Measurements from ENCODE around the gene ECSCR.
A peak's percentile ranks its signal among the peaks of the same experiment; 100 is the strongest.
"Not testable (repeated sequence)": the region's sequence is repeated elsewhere in the genome, so short reads cannot be mapped to it uniquely, and the experiment has no call there.

ECSCR gene

GRCh38 chr5:139481580-139482049 is 19.1 kb upstream of the ECSCR start:
- peak; percentile 65 for ATAC-seq
- TF ChIP-seq BACH2 (CRISPR knock-in tag; IDR thresholded peaks at IDR 0.05; ENCODE audit: borderline replicate concordance) = no peak
- no peak for TF ChIP-seq ZNF565 (CRISPR knock-in tag; conservative IDR thresholded peaks at IDR 0.05; ENCODE audit: low read depth)

DNA sequence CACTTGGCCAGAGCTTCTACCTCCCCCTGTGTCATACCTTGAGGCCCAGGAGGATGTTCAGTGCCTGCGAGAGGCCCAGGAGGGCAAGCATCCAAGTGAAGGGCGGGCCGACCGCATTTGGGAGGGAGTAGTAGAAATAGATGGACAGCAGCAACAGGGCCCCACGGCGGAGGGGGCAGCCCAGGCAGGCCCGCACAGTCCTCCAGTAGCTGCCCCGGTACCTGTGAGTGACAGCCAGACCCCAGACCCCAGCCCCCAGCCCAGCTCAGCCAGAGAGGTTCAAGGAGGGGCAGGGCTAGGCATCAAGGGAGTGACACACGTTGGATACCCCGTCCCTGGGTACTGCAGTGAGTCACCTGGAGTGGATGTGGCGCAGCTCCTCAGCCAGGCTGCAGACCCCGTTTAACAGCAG is 18.6 kb upstream of the ECSCR start:
- ATAC-seq = peak; percentile 9
- TF ChIP-seq TCF4 (CRISPR knock-in tag; IDR thresholded peaks at IDR 0.05; ENCODE audit: borderline replicate concordance) (no peak), CSDC2 (CRISPR knock-in tag; IDR thresholded peaks at IDR 0.05) (no peak), PPARA (CRISPR knock-in tag; IDR thresholded peaks at IDR 0.05; ENCODE audit: borderline replicate concordance) (no peak), ISL1 (CRISPR knock-in tag; IDR thresholded peaks at IDR 0.05) (no peak), ZFP30 (CRISPR knock-in tag; IDR thresholded peaks at IDR 0.05) (no peak)
- TF ChIP-seq, protein P1, sequence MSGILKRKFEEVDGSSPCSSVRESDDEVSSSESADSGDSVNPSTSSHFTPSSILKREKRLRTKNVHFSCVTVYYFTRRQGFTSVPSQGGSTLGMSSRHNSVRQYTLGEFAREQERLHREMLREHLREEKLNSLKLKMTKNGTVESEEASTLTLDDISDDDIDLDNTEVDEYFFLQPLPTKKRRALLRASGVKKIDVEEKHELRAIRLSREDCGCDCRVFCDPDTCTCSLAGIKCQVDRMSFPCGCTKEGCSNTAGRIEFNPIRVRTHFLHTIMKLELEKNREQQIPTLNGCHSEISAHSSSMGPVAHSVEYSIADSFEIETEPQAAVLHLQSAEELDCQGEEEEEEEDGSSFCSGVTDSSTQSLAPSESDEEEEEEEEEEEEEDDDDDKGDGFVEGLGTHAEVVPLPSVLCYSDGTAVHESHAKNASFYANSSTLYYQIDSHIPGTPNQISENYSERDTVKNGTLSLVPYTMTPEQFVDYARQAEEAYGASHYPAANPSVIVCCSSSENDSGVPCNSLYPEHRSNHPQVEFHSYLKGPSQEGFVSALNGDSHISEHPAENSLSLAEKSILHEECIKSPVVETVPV (CRISPR knock-in tag; IDR thresholded peaks at IDR 0.05) = no peak
- TF ChIP-seq, protein P2, sequence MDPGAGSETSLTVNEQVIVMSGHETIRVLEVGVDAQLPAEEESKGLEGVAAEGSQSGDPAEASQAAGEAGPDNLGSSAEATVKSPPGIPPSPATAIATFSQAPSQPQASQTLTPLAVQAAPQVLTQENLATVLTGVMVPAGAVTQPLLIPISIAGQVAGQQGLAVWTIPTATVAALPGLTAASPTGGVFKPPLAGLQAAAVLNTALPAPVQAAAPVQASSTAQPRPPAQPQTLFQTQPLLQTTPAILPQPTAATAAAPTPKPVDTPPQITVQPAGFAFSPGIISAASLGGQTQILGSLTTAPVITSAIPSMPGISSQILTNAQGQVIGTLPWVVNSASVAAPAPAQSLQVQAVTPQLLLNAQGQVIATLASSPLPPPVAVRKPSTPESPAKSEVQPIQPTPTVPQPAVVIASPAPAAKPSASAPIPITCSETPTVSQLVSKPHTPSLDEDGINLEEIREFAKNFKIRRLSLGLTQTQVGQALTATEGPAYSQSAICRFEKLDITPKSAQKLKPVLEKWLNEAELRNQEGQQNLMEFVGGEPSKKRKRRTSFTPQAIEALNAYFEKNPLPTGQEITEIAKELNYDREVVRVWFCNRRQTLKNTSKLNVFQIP (CRISPR knock-in tag; IDR thresholded peaks at IDR 0.05; ENCODE audit: borderline replicate concordance, low read depth) = no peak

- not testable (repeated sequence) for ATAC-seq
These were observed 17.2 kb upstream of the ECSCR start for GRCh38 chr5:139479729-139480128.

GRCh38 chr5:139478657-139479423 is 16.3 kb upstream of the ECSCR start:
- ATAC-seq = not testable (repeated sequence)

DNA sequence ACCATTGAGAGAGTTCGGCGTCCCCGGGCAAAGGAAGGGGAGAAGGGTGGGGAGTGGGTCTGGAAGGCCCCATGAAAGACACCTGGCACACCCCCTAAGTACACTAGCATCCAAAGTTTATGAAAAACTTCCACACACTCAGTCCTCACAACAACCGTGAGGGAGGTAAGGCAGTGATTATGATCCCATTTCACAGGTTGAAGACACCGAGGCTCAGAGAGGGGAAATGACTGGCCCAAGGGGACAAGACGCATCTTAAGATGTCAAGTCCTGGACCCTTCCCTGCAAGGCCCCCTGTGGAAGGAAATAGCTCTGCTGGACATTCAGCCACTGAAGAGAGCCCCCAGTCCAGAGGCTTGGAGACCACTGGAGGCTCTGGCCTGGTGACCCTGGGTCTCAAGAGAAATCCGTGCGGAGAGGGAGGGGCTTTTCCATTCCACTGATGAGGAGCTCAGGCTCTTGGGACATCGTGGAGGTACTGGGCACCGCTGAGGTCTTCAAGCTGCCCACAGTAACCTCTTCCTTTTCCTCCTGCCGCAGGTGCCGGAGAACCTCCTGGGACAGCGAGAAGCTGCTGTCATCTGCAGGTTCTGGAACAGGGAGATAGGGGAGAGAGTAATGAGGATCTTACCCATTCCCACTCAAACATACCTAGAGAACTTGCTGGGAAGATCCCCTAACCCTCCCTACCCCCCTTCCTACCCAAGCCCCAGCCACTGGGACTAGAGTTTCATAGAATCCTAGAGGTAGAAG is 13.5 kb upstream of the ECSCR start:
- ATAC-seq = no peak
- TF ChIP-seq, protein P1 (CRISPR knock-in tag; IDR thresholded peaks at IDR 0.05) = no peak
- TF ChIP-seq CREB5 (CRISPR knock-in tag; IDR thresholded peaks at IDR 0.05; ENCODE audit: low read depth) = no peak
- no peak for TF ChIP-seq ZFP30 (CRISPR knock-in tag; IDR thresholded peaks at IDR 0.05)
- TF ChIP-seq RARB (CRISPR knock-in tag; IDR thresholded peaks at IDR 0.05) = no peak
- TF ChIP-seq ZC3H10 (CRISPR knock-in tag; IDR thresholded peaks at IDR 0.05) = no peak
- TF ChIP-seq ESRRG (CRISPR knock-in tag; IDR thresholded peaks at IDR 0.05) = no peak
- TF ChIP-seq ZFP3 (CRISPR knock-in tag; IDR thresholded peaks at IDR 0.05) = no peak
- TF ChIP-seq, protein P3, sequence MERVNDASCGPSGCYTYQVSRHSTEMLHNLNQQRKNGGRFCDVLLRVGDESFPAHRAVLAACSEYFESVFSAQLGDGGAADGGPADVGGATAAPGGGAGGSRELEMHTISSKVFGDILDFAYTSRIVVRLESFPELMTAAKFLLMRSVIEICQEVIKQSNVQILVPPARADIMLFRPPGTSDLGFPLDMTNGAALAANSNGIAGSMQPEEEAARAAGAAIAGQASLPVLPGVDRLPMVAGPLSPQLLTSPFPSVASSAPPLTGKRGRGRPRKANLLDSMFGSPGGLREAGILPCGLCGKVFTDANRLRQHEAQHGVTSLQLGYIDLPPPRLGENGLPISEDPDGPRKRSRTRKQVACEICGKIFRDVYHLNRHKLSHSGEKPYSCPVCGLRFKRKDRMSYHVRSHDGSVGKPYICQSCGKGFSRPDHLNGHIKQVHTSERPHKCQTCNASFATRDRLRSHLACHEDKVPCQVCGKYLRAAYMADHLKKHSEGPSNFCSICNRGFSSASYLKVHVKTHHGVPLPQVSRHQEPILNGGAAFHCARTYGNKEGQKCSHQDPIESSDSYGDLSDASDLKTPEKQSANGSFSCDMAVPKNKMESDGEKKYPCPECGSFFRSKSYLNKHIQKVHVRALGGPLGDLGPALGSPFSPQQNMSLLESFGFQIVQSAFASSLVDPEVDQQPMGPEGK (CRISPR knock-in tag; IDR thresholded peaks at IDR 0.05; ENCODE audit: borderline replicate concordance) = no peak
- no peak for TF ChIP-seq OSR1 (CRISPR knock-in tag; IDR thresholded peaks at IDR 0.05)
- no peak for TF ChIP-seq TOX (CRISPR knock-in tag; IDR thresholded peaks at IDR 0.05; ENCODE audit: borderline replicate concordance)
- TF ChIP-seq GLIS3 (CRISPR knock-in tag; IDR thresholded peaks at IDR 0.05) = no peak
